ENCODE data around the gene CWC27. TPM values are rescaled to one million over a fixed set of nuclear protein-coding genes. Genes with fewer than 3 reads are reported as not detected.

Gene CWC27
- total and polyA plus RNA-seq, 9 of the 15 experiments (the other 6 are each of a cell fraction or from before 2014, with no cell fraction given): 19.7 to 49.3 (median 38.3) TPM

GRCh38 chr5:64763948-64764503 lies 4.7 kb upstream of the CWC27 start:
- CTCF ChIA-PET (ENCODE audit: low intra/inter-chr PET ratio): no interaction called here
- no peak for FAIRE-seq
- no TSS peak for BruUV-seq (replicated peaks)
- H3K4me1 ChIP-seq (replicated peaks in 1 of 2; ENCODE audit: control insufficient read depth in 2 of 2, insufficient read depth in 2 of 2, low read length in 2 of 2): peaks cover 0 to 25% of the 10 kb centered on the region in 2 experiments; a peak in 2 of 5 replicates
- 0 out of 2 replicates have a peak, but pooled peaks cover 4% of the 10 kb centered on the region for H4K20me1 ChIP-seq (replicated peaks; ENCODE audit: control insufficient read depth, insufficient read depth, low read length)
- no peaks in the 10 kb centered on the region for H3K9me1 ChIP-seq (ENCODE audit: control insufficient read depth, insufficient read depth, low read length)
- no peak overlapping the region for H3K4me2 ChIP-seq (ENCODE audit: insufficient read depth, low read length)
- no peaks in the 10 kb centered on the region for H3K27me3 ChIP-seq (ENCODE audit: control insufficient read depth in 2 of 2, insufficient read depth in 2 of 2, low read length in 2 of 2)
- no peak for TF ChIP-seq CBX5 (IDR thresholded peaks at IDR 0.05; ENCODE audit: borderline replicate concordance, low read depth)
- TF ChIP-seq MAZ (CRISPR knock-in tag; conservative IDR thresholded peaks at IDR 0.05 in 1 of 2, IDR thresholded peaks at IDR 0.05 in 1 of 2): no peak
- no peak for TF ChIP-seq MTA1 (IDR thresholded peaks at IDR 0.05; ENCODE audit: borderline replicate concordance)
- no peak for TF ChIP-seq L3MBTL2 (IDR thresholded peaks at IDR 0.05)
- no peak for TF ChIP-seq SRF (CRISPR knock-in tag; IDR thresholded peaks at IDR 0.05)
- no peak for TF ChIP-seq HDAC2 (IDR thresholded peaks at IDR 0.05)
- TF ChIP-seq HNRNPUL1 (IDR thresholded peaks at IDR 0.05; ENCODE audit: low read length): no peak
- TF ChIP-seq CTCFL (IDR thresholded peaks at IDR 0.05; ENCODE audit: borderline replicate concordance, insufficient read depth, low read depth, low read length, poor library complexity, severe bottlenecking): no peak
- no peak for TF ChIP-seq ZNF398 (CRISPR knock-in tag; IDR thresholded peaks at IDR 0.05)
- TF ChIP-seq ARID2 (IDR thresholded peaks at IDR 0.05): no peak
- TF ChIP-seq BCOR (IDR thresholded peaks at IDR 0.05): no peak
- TF ChIP-seq ETV6 (IDR thresholded peaks at IDR 0.05; ENCODE audit: borderline replicate concordance in 1 of 2, low read depth in 2 of 2, low read length in 1 of 2): no peak
- no peak for TF ChIP-seq ETV6 (CRISPR knock-in tag; IDR thresholded peaks at IDR 0.05; ENCODE audit: borderline replicate concordance)
- TF ChIP-seq ZNF717 (CRISPR knock-in tag; IDR thresholded peaks at IDR 0.05): no peak
- no peak for TF ChIP-seq RB1 (IDR thresholded peaks at IDR 0.05; ENCODE audit: low read depth)
- no peak for TF ChIP-seq KLF1 (tag; IDR thresholded peaks at IDR 0.05)
- H3K9ac ChIP-seq (ENCODE audit: insufficient read depth in 1 of 2, low read depth in 2 of 2, low read length in 2 of 2): no peak overlapping the region
- no peak for DNase-seq (ENCODE audit: extremely low read depth in 1 of 4, low spot score in 3 of 4)
- H2AFZ ChIP-seq (ENCODE audit: low read depth, low read length): no peak overlapping the region
- 91% methylated on average over 4 of the region's 4 CpGs for WGBS (ENCODE audit: insufficient coverage, low coverage, missing lambda C conversion rate)
- in situ Hi-C loops (cut with MboI): no loop called here
- no peak overlapping the region for H3K4me3 ChIP-seq
- intact Hi-C loops (cut with micrococcal nuclease): no loop called here
- no peak for ATAC-seq
- H3K9me3 ChIP-seq (replicated peaks; ENCODE audit: control insufficient read depth, insufficient read depth, low read depth, low read length): no peaks in the 10 kb centered on the region
- H3K36me3 ChIP-seq (ENCODE audit: control insufficient read depth, insufficient read depth, low read length): peaks cover 42% of the 10 kb centered on the region
- POLR2A ChIA-PET: interaction anchor here (0.9 kb wide), 1 partner anchor 38 kb away, joined by 3 read pairs; no protein-coding TSS in a partner anchor
- H3K79me2 ChIP-seq (ENCODE audit: control insufficient read depth, insufficient read depth, low read length): peaks cover 73% of the 10 kb centered on the region
- H3K27ac ChIP-seq (ENCODE audit: extremely low read depth, low read depth, low read length): no peak overlapping the region

Measured in K562 (cell line).